ENCODE data around the gene TXNDC15.
"Not testable (repeated sequence)": the region's sequence is repeated elsewhere in the genome, so short reads cannot be mapped to it uniquely, and the experiment has no call there.

The TXNDC15 gene

GRCh38 chr5:134873987-134874830 is at the start of gene TXNDC15:
TXNDC15 (plus strand) TSS chr5:134874371; CDS start chr5:134874428, 57 bp downstream.
- peak; percentile 93 for DNase-seq

- no peak for DNase-seq
Measured at GRCh38 chr5:134824681-134825080, 49.5 kb upstream of the TXNDC15 start.

DNA sequence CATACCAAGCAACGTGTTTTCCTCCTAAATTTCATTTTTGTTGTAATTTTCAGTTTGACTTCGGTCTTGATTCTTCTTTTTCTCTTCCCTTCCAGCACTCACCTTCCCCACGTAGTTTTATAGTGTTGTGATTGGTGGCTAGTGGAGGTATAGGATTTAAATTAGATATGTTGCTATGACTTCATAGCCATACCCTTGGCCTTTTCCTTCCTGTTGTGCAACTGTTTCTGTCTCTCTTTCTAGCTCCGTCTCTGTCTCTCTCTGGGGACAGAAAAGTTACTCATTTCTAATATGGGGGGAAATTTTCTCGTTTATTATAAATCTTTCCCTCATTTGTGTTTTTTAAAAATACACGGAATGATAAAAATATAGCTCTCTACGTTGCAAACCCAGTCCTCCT is 49.0 kb upstream of the TXNDC15 start:
- no peak for DNase-seq

DNA sequence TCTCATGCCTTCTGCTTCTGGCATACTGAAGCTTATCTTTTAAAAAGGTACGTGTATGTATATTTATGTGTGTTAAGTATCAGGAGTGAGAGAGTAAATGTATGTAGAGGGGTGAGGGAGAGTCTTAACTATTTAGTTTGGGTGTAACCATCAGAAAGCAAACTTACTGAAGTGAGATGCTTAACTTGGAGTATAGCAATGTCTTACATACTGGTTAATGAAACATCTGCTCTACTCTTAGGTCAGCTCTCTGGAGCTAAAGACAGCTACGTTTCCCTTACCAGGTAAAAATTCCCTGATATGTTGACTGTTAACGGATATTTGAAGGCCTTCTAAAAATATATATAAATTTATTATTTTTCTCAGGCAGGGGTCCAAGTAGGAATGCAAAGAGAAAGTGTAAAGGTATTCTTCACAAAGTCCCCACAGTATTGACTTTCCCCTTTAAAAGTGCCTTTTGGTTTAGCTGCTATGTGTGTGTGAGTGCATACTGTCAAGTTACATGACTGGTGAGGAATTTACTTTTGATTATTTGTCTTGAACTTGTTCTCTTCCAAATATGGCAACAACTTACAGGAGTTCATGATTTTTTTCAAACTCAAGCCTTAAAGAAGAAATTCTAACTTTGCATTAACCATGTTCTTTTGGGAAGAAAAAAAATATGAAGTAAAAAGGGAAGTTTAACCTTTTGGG is 40.7 kb upstream of the TXNDC15 start:
- DNase-seq, result no peak

- DNase-seq, result no peak
Measured at GRCh38 chr5:134835623-134836022, 38.5 kb upstream of the TXNDC15 start.

DNA sequence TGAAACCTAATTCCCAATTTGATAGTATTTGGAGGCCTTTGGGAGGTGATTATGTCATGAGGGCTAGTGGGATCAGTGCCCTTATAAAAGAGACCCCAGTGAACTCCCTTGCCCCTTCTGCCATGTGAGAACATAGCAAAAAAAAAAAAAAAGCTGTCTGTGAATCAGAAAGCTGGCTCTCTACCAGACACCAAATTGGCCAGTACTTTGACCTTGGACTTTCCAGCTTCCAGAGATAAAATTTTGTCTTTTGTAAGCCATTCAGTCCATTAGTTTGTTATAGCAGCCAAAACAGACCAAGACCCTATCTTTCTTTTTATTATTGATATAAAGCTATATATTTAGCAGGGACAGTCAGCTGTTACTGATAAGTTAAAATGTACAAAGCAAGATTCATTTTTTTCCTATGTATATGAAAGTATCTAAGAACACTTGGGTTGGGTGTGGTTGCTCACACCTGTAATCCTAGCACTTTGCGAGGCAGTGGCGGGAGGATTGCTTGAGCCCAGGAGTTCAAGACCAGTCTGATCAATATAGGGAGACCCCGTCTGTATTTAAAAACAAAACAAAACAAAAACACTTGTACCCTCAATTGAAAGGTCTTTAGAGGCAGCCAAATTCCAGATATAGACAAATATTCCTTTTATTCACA is 36.5 kb upstream of the TXNDC15 start:
- no peak for DNase-seq

- not testable (repeated sequence) for DNase-seq
Measured at GRCh38 chr5:134838361-134838760, 35.8 kb upstream of the TXNDC15 start.

DNA sequence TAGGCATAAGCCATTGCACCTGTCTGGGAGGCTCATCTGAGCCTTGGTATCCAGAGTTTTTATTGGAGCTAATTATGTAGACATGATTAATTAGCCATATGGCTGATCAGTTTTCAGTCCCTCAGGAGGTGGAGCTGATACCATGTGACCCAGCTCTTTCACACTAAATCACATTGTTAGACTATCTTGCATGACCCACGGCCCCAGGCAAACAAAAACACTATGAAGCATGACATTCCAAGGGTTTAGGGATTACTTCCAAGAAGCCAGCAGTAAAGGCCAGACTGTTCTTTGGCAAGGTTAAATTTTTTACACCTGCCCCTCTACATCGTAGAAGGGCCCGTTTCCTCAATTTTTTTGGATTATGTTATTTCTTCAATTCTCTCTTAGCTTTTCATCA is 33.4 kb upstream of the TXNDC15 start:
- no peak for DNase-seq

GRCh38 chr5:134844252-134844651 is 29.9 kb upstream of the TXNDC15 start:
- DNase-seq, result no peak

- no peak for DNase-seq
Measured at GRCh38 chr5:134845335-134845851, 28.8 kb upstream of the TXNDC15 start.

DNA sequence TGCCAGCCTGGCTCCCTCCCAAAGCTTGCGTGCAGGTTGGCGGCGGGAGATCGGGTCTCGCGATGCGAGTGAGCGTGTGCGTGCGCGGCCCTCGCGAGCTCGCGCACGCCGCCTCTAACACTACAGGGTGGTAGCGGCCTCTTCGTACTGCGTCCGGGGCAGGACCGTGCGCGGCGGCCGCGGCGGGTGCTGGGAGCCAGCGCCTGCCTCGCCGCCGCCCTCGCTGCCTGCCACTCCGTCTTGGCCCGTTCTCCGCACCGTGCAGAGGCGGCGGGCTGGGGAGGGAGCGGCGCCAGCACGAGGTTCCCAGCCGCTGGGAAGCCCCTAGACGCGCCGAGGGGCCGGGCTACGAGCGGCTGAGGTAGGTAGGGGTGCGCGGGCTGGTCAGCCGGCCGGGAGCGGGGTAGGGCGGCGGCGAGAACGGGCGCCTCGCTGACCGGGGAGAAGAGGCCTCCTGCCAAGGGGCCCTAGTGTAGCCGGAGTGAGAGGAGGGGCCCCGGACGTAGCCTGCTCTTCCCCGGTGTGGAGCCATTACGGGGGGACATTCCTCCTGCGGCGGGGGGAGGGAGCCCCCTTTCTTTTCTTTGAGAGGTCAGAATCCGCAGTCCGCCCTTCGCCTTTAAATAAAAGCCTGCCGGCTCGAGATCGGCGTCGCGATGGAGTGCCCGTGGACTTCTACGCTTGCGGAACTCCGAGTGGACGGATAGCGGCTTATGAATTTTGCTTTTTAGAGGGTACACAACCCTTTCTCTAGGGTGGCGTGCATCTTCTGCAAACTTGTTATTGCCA is 28.1 kb upstream of the TXNDC15 start, which contains the start of gene C5orf24:
TSS of gene C5orf24 (plus strand) at position 117 of the 789 bp plus-strand sequence. CDS start 8,933 bp downstream, outside the sequence.
- peak; percentile 95 for DNase-seq

DNA sequence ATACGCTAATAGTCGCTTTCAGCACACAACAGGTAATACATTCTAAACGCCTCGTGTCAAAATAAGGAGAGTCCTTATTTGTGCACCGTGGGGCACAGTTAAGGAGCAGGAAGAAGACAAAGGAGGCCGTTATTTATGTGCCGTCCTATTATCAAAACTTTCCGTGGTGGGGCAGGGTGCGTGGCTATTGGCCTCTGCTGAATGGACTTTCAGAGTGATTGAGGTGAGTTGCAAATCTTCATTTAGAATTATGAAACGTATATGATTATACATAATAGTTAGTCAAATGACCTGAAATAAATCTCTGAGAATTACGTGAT is 27.6 kb upstream of the TXNDC15 start:
- no peak for DNase-seq

- not testable (repeated sequence) for DNase-seq
Measured at GRCh38 chr5:134849434-134849933, 24.7 kb upstream of the TXNDC15 start.

DNA sequence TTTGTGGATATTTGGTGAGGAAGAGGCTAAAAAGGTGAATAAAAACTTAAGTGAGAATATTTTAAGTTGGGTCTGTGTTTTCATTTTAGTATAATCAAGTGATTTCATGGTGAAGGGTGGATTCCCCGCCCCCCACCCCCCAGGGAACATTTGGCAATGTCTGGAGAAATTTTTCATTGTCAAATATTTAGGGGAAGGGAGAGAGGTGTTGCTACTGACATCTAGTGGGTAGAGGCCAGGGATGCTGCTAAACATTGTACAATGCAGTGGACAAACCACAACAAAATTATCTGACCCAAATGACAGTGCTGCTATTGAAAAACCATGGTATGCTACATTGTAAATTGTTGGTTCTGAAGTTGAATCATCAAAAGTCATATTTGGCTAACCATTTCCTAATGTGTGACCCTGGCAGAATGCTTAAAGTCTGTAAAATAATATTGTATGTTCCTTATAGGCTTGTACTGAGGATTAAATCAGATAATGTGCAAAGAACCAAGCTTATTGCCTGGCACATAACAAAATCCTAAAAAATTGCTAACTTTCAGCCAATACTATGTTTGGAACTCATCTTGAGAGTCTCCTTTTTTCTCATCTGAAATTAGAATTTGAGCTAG is 22.8 kb upstream of the TXNDC15 start:
- DNase-seq, result no peak

GRCh38 chr5:134856465-134856864 is 17.7 kb upstream of the TXNDC15 start:
- DNase-seq, result peak; percentile 13

DNA sequence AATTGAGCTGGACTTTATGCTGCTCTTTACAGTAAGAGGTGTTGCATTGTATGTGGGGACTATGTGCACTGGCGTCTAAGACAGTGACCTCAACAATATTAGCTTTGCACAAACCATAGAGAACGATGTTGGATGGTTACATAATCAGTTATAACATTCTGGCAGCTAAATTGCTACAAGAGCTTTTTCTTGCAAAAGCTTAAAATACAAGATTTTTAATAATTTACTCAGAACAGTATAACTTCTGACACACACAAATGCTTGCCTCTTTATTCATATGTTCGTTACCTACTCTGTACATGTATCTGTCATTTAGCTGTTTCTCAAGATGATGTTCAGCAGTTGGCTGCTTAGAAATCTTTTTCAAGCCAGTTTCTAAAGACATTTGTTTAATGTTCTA is 16.8 kb upstream of the TXNDC15 start:
- DNase-seq, result no peak

DNA sequence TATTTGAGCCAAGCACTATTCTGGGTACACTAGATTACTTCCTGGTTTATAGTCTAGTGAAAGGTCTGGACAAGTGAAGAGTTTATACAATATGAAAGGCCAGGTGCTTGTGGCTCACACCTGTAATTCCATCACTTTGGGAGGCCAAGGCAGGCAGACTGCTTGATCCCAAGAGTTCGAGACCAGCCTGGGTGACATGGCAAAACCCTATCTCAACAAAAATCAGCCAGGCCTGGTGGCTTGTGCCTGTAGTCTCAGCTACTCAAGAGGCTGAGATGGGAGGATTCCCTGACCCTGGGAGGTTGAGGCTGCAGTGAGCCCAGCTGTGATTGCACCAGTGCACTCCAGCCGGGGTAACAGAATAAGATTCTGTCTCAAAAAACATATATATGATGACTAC is 9.5 kb upstream of the TXNDC15 start:
- peak; percentile 42 for DNase-seq

DNA sequence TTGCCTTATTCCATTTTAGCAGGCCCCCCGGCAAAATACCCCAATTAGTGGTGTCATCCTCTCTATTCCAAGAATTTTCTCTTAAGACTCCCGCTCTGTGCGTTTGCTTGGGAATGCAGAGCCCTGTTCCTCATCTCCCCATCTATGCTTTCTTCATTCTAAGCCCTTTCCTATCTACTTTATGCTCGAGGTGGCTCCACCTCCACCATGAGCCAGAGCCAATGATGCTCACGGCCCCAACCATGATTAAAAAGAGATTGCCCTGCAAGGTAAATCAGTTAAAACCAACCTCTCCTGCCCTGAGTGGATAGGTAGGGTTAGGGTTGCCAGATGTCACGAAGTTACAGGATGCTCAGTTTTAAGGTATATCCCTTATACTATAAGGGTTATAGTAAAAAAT is 677 bp upstream of the TXNDC15 start:
- peak; percentile 60 for DNase-seq

DNA sequence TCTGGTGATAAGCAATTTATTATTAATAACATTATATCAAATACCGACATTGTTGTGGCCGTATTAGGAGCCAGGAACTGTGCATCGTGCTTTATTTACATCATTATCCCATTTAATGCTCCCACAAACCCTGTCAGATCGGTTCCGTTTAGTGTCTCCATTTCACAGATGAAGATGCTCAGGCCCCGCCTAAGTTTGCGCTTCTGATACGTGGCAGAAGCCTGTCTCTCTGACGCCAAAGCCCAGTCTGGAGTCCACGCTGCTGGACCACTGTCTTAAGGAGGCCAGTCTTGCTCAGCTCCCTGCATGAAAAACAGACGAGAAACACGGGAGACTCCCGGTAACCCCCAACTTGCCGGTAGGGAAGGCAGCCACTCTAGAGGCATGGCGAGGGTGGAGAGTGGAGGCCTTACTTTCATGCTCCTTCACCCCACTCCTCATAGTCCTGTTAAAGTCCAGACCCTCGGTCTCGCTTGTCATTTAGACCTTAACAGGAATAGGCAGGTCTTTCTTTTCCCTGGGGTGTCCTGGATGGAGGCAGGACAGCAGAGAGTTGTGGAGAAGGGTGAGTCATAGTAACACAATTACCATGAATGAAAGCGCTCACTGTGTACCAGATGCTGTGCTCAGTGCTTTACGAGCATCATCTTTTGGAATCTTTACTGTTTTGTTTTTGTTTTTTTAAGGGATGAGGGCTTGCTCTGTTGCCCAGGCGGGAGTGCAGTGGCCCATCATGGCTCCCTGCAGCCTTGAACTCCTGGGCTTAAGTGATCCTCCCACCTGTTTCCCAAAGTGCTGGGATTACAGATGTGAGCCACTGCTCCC is 872 bp downstream of the TXNDC15 start:
- DNase-seq, result peak; percentile 79

- no peak for DNase-seq
Measured at GRCh38 chr5:134877159-134877558, 3.0 kb downstream of the TXNDC15 start.

- no peak for DNase-seq
Measured at GRCh38 chr5:134878403-134878802, 4.2 kb downstream of the TXNDC15 start.
